Adrenal gland (tissue), 5 donors: ENCODE data around the gene SERTM1.

ENCODE experiments used
- POLR2A ChIP-seq, 2 donors: fragments of 450-650 bp; IDR thresholded peaks; one replicate each; pipeline ENCODE4 v1.6.1; 2017; ENCODE audit warnings: antibody characterized with exemption in 2 of 2, mild to moderate bottlenecking in 2 of 2, moderate library complexity in 1 of 2
- TF ChIP-seq, protein P1 (sequence below), 6 experiments: fragments of 450-650 bp in 4 of 6; fragments of 200-600 bp in 2 of 6; sonication (generic) in 1 of 6; IDR thresholded peaks; 1 replicate in 5 of 6; 2 replicates in 1 of 6; pipeline versions ENCODE4 v1.5.1 to v1.8.0; 2016 to 2021; ENCODE audit warnings: antibody characterized with exemption in 6 of 6, mild to moderate bottlenecking in 2 of 6, moderate library complexity in 1 of 6
- donor health status: DM: no; HTN: no; CAD: no.

DNA sequence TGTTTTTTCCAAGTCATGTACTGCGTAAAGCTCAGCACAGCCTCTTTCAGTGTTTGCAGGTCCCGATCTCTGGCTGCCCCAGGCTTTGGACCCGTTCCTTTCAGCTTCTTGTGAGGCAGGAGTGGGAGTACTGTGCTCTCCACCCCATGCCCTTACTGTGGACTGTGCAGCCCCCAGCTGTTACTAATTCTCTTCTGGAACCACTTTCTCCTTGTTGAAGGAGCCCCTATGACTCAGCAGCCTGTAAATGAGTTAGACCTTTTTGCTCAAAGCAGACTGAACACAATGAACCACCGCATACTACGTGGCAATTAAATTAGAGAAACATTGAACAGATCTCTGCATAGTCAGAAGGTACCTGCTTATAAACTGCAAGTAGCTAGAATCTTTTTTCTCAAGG is 39.0 kb downstream of the SERTM1 start:
- TF ChIP-seq, protein P1, sequence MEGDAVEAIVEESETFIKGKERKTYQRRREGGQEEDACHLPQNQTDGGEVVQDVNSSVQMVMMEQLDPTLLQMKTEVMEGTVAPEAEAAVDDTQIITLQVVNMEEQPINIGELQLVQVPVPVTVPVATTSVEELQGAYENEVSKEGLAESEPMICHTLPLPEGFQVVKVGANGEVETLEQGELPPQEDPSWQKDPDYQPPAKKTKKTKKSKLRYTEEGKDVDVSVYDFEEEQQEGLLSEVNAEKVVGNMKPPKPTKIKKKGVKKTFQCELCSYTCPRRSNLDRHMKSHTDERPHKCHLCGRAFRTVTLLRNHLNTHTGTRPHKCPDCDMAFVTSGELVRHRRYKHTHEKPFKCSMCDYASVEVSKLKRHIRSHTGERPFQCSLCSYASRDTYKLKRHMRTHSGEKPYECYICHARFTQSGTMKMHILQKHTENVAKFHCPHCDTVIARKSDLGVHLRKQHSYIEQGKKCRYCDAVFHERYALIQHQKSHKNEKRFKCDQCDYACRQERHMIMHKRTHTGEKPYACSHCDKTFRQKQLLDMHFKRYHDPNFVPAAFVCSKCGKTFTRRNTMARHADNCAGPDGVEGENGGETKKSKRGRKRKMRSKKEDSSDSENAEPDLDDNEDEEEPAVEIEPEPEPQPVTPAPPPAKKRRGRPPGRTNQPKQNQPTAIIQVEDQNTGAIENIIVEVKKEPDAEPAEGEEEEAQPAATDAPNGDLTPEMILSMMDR (IDR thresholded peaks at IDR 0.05), result no peak
- no peak for TF ChIP-seq POLR2A (IDR thresholded peaks at IDR 0.05)
